Activated T-helper 17 cell treated with anti-CD3 and anti-CD28 coated beads, Interleukin-2, amount 50 U/mL, for 72 hours (primary cell): Measurements from ENCODE around the gene CTSA. TPM values are rescaled to one million over a fixed set of nuclear protein-coding genes. Genes with fewer than 3 reads are reported as not detected.
"Not testable (repeated sequence)": the region's sequence is repeated elsewhere in the genome, so short reads cannot be mapped to it uniquely, and the experiment has no call there.

Source experiments
- ATAC-seq: fragments of 150-1000 bp; cut with Tn5 transposase; replicated peaks from 2 replicates; pipeline ENCODE4 v1.10.0; 2021; ENCODE audit warnings: mild to moderate bottlenecking, moderate library complexity
- H3K27ac Mint-ChIP-seq: one replicate; pipeline ENCODE4 v1.8.0; 2022; ENCODE audit warnings: mixed read lengths
- H3K27me3 Mint-ChIP-seq: one replicate; pipeline ENCODE4 v1.8.0; 2022; ENCODE audit warnings: mixed read lengths
- H3K36me3 Mint-ChIP-seq: one replicate; pipeline ENCODE4 v1.8.0; 2022; ENCODE audit warnings: low read depth, mild to moderate bottlenecking, mixed read lengths
- H3K4me1 Mint-ChIP-seq: one replicate; pipeline ENCODE4 v1.8.0; 2022; ENCODE audit warnings: mixed read lengths
- H3K4me3 Mint-ChIP-seq: one replicate; pipeline ENCODE4 v1.8.0; 2022; ENCODE audit warnings: mild to moderate bottlenecking, mixed read lengths
- H3K9me3 Mint-ChIP-seq: one replicate; pipeline ENCODE4 v1.8.0; 2022; ENCODE audit warnings: mixed read lengths
- total RNA-seq, 2 donors: library from RNA; stranded (reverse); gene quantifications; one replicate each; pipeline ENCODE4 v1.2.3, GENCODE V29; 2022

Gene CTSA
- total RNA-seq, 2 donors from 2014 or later: 117 to 152 TPM

GRCh38 chr20:45857882-45858216 lies 33.3 kb upstream of the CTSA start:
- H3K9me3 Mint-ChIP-seq: no peaks in the 10 kb centered on the region
- peak overlapping the region; percentile 97 for H3K27ac Mint-ChIP-seq
- peaks cover 12% of the 10 kb centered on the region for H3K36me3 Mint-ChIP-seq
- H3K27me3 Mint-ChIP-seq: no peaks in the 10 kb centered on the region
- ATAC-seq: peak; percentile 55
- H3K4me3 Mint-ChIP-seq: peak overlapping the region; percentile 97
- H3K4me1 Mint-ChIP-seq: peaks cover 11% of the 10 kb centered on the region

DNA sequence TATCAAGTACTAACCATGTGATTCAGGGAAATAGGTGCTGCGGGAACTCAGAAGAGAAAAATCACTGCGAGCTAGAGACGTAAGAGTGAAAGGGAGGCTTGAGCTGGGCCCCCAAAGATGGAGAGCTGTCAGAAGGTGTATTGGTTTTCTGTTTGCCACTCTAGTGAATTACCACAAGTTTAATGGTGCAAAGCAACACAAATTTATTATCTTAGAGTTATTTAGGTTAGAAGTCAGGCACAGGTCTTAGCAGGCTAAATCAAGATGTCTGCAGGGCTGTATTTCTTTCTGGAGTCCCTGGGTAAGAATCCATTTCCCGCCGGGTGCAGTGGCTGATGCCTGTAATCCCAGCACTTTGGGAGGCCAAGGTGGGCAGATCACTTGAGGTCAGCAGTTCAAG lies 31.2 kb upstream of the CTSA start:
- Mint-ChIP-seq H3K4me3 (no peak overlapping the region), H3K27me3 (no peaks in the 10 kb centered on the region), H3K36me3 (no peaks in the 10 kb centered on the region), H3K4me1 (peaks cover 11% of the 10 kb centered on the region), H3K9me3 (no peaks in the 10 kb centered on the region), H3K27ac (no peak overlapping the region)
- ATAC-seq: no peak

GRCh38 chr20:45860560-45861220 lies 30.4 kb upstream of the CTSA start:
- no peak for ATAC-seq
- Mint-ChIP-seq H3K9me3 (no peaks in the 10 kb centered on the region), H3K4me3 (no peak overlapping the region), H3K27me3 (no peaks in the 10 kb centered on the region), H3K27ac (no peak overlapping the region), H3K4me1 (peaks cover 11% of the 10 kb centered on the region), H3K36me3 (no peaks in the 10 kb centered on the region)

DNA sequence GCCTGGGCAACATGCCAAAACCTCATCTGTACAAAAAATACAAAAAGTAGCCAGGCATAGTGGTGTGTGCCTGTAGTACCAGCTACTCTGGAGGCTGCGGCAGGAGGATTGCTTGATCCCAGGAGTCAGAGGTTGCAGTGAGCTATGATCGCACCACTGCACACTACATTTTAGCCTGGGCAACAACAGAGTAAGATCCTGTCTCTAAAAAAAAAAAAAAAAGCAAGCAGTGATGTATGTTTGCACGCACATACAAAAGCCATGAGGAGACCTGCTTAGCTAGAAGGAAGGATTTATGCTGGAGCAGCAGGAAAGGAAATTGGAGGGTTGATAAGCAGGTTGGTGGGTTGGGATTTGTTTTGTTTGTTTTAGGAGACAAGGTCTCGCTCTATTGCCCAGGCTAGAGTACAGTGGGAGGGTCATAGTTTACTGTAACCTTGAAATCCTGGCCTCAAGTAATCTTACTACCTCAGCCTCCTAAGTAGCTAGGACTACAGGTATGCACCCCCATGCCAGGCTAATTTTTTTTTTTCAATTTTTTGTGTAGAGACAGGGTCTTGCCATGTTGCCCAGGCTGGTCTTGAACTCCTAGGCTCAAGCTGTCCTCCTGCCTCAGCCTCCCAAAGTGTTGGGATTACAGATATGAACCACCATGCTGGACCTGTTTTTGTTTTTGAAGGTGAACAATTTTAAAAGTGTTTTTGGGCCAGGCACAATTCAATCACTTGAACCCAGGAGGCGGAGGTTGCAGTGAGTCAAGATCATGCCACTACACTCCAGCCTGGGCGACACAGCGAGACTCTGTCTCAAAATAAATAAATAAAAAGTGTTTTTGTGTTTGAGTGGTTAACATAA lies 29.7 kb upstream of the CTSA start:
- Mint-ChIP-seq H3K4me3 (no peak overlapping the region), H3K9me3 (no peaks in the 10 kb centered on the region), H3K27me3 (no peaks in the 10 kb centered on the region), H3K4me1 (peaks cover 11% of the 10 kb centered on the region), H3K36me3 (no peaks in the 10 kb centered on the region), H3K27ac (no peak overlapping the region)
- ATAC-seq: no peak

- ATAC-seq: no peak
- Mint-ChIP-seq H3K4me1 (peaks cover 11% of the 10 kb centered on the region), H3K4me3 (no peak overlapping the region)
Measured at GRCh38 chr20:45863543-45864470, 27.3 kb upstream of the CTSA start.

DNA sequence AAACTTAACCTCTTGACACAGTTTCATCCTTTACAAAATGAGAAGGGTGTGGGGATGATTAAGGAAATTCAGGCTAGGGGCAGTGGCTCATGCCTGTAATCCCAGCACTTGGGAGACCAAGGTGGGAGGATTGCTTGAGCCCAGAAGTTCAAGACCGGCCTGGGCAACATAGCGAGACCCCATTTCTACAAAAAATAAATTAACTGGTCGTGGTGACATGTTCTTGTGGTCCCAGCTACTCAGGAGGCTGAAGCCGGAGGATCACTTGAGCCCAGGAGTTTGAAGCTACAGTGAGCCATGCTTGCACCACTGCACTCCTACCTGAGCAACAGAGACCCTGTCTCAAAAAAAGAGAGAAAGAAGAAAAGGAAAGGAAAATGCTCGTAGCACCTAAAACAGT lies 24.7 kb upstream of the CTSA start:
- H3K4me1 Mint-ChIP-seq: no peaks in the 10 kb centered on the region
- ATAC-seq: no peak
- no peak overlapping the region for H3K27ac Mint-ChIP-seq
- no peak overlapping the region for H3K4me3 Mint-ChIP-seq
- H3K27me3 Mint-ChIP-seq: no peaks in the 10 kb centered on the region
- H3K36me3 Mint-ChIP-seq: no peaks in the 10 kb centered on the region
- H3K9me3 Mint-ChIP-seq: no peaks in the 10 kb centered on the region

More at GRCh38 chr20:45863543-45864470, 27.3 kb upstream of the CTSA start:
- H3K9me3 Mint-ChIP-seq: no peaks in the 10 kb centered on the region
- no peak overlapping the region for H3K27ac Mint-ChIP-seq
- no peaks in the 10 kb centered on the region for H3K36me3 Mint-ChIP-seq
- no peaks in the 10 kb centered on the region for H3K27me3 Mint-ChIP-seq

GRCh38 chr20:45867136-45867818 lies 23.9 kb upstream of the CTSA start:
- no peaks in the 10 kb centered on the region for H3K27me3 Mint-ChIP-seq
- no peaks in the 10 kb centered on the region for H3K9me3 Mint-ChIP-seq
- H3K27ac Mint-ChIP-seq: no peak overlapping the region
- peaks cover 3% of the 10 kb centered on the region for H3K36me3 Mint-ChIP-seq
- no peak for ATAC-seq
- H3K4me3 Mint-ChIP-seq: no peak overlapping the region
- H3K4me1 Mint-ChIP-seq: no peaks in the 10 kb centered on the region

DNA sequence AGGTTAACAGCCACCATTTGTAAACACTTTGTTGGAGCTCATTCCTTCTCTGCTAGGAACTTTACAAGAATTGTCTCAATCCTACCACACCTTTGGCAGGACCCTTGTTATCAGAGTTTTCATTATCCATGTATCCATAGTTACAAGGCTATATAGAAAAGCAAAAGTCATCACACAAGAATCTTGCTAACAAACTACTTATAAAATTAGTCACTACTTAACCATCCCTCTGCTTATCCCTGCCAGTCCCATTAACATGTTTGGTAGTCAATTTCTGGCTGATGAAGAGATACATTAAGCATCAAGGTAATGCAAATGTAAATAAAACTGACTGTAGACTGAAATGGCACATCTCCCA lies 23.3 kb upstream of the CTSA start:
- Mint-ChIP-seq H3K27ac (no peak overlapping the region), H3K36me3 (peaks cover 6% of the 10 kb centered on the region), H3K27me3 (no peaks in the 10 kb centered on the region), H3K9me3 (no peaks in the 10 kb centered on the region), H3K4me3 (no peak overlapping the region), H3K4me1 (no peaks in the 10 kb centered on the region)
- no peak for ATAC-seq

DNA sequence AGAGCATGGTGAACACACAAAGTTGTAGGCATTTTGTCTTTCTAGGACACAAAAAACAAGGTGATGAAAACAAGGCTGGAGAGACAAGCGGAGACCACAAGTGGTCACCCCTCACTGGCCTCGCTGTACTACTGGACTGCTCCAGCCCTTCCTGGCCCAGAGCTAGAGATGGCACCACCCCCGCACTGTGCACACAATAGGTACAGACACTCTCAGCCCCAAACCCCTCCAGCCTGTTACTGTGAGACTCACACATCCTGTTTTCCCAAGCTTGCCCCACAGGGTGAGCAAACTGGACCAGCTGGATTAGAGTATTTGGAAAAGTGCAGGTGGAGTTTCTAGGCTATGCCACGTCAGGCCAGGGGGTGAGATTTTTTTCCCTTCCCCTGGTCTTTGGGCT lies 18.5 kb upstream of the CTSA start:
- Mint-ChIP-seq H3K27me3 (no peaks in the 10 kb centered on the region), H3K4me1 (no peaks in the 10 kb centered on the region), H3K27ac (no peak overlapping the region), H3K4me3 (no peak overlapping the region), H3K9me3 (no peaks in the 10 kb centered on the region), H3K36me3 (peaks cover 12% of the 10 kb centered on the region)
- ATAC-seq: no peak

DNA sequence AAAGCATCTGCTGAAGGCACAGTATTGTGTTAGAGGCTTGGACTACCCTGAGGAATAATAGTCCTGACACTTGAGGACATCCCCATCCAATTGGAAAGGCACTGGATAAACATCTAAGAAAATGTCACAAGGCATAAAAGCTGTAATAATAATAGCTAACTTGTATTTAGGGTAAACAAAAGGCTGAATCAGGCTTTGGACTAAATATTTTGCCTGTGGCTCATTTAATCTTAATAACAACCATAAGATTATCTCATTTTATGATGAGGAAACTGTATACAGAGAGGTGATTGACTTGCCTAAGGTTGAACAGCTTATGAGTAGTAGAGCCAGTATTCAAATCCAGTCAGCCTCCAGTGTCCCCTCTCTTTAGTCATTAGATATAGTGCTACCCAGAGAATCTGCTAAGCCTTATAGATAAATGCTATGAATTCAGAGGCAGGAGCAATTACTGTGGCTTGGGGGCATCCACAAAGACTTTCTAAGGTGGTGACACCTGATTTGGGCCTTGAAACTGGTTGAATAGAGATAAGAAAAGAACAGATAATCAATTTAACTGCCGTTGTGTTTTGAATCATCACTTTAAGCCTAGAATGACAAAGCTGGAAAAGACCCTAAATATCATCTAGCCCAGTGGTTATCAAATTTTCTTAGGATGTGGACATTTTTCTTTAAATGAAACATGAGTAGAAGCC lies 17.6 kb upstream of the CTSA start:
- H3K27ac Mint-ChIP-seq: no peak overlapping the region

DNA sequence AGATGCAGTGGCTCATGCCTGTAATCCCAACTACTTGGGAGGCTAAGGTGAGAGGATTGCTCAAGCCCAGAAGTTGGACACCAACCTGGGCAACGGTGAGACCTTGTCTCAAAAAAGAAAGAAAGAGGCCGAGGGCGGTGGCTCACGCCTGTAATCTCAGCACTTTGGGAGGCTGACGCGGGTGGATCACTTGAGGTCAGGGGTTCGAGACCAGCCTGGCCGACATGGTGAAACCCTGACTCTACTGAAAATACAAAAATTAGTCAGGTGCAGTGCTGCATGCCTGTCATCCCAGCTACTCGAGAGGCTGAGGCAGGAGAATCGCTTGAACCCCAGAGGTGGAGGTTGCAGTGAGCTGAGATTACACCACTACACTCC lies 17.0 kb upstream of the CTSA start:
- H3K36me3 Mint-ChIP-seq: peaks cover 12% of the 10 kb centered on the region
- H3K27me3 Mint-ChIP-seq, H3K27ac Mint-ChIP-seq, ATAC-seq, H3K9me3 Mint-ChIP-seq, H3K4me1 Mint-ChIP-seq, H3K4me3 Mint-ChIP-seq: not testable (repeated sequence)

More for the DNA sequence above, 17.6 kb upstream of the CTSA start:
- Mint-ChIP-seq H3K4me3 (no peak overlapping the region), H3K36me3 (peaks cover 12% of the 10 kb centered on the region), H3K9me3 (no peaks in the 10 kb centered on the region), H3K4me1 (no peaks in the 10 kb centered on the region), H3K27me3 (no peaks in the 10 kb centered on the region)
- ATAC-seq: no peak

GRCh38 chr20:45874576-45874975 lies 16.6 kb upstream of the CTSA start:
- H3K27ac Mint-ChIP-seq: no peak overlapping the region
- no peak for ATAC-seq
- H3K4me3 Mint-ChIP-seq: no peak overlapping the region
- H3K27me3 Mint-ChIP-seq: no peaks in the 10 kb centered on the region
- H3K9me3 Mint-ChIP-seq: no peaks in the 10 kb centered on the region
- peaks cover 12% of the 10 kb centered on the region for H3K36me3 Mint-ChIP-seq
- H3K4me1 Mint-ChIP-seq: no peaks in the 10 kb centered on the region

DNA sequence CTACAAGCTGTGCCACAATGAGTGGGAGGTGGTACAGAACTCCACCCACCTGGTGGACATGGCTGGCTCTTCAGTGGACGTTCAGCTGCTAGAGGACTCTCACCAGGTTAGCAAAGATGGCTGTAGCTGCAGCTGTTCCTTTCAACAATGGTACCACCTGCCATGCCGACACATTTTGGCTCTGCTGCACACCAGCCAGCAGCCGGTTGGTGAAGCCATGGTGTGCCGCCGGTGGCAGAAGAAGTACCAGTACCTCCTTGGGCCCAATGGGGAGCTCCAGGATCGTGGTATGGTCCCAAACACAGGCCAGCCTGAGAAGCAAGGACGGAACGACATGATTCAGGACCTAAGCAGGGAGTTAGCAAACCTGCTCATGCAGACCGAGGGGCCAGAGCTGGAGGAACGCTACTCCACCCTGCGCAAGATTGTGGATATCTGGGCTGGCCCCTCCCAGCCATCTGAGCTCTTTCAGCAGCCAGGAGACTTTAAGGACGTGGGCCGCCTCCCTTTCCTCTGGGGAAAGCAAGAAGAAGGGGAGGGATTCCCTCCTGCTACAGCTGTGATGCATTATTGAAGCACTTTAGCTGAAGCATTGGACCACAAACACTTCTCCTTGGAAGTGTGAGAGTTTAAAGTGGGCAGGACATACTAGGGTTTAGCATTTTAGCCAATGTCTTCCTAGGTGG lies 12.9 kb upstream of the CTSA start:
- H3K4me1 Mint-ChIP-seq: peaks cover 20% of the 10 kb centered on the region
- ATAC-seq: no peak
- H3K27ac Mint-ChIP-seq: no peak overlapping the region
- H3K36me3 Mint-ChIP-seq: peaks cover 24% of the 10 kb centered on the region
- no peaks in the 10 kb centered on the region for H3K9me3 Mint-ChIP-seq
- H3K27me3 Mint-ChIP-seq: no peaks in the 10 kb centered on the region
- no peak overlapping the region for H3K4me3 Mint-ChIP-seq
